HG02571 (cell line): ENCODE data around the gene JHY.
"Not testable (repeated sequence)": the region's sequence is repeated elsewhere in the genome, so short reads cannot be mapped to it uniquely, and the experiment has no call there.

Experiments used
- ATAC-seq: cut with Tn5 transposase; IDR thresholded peaks from one replicate; pipeline ENCODE4 v1.9.1; 2021; ENCODE audit warnings: mild to moderate bottlenecking, moderate library complexity; ENCODE audit not compliant: unreplicated experiment

Gene JHY

DNA sequence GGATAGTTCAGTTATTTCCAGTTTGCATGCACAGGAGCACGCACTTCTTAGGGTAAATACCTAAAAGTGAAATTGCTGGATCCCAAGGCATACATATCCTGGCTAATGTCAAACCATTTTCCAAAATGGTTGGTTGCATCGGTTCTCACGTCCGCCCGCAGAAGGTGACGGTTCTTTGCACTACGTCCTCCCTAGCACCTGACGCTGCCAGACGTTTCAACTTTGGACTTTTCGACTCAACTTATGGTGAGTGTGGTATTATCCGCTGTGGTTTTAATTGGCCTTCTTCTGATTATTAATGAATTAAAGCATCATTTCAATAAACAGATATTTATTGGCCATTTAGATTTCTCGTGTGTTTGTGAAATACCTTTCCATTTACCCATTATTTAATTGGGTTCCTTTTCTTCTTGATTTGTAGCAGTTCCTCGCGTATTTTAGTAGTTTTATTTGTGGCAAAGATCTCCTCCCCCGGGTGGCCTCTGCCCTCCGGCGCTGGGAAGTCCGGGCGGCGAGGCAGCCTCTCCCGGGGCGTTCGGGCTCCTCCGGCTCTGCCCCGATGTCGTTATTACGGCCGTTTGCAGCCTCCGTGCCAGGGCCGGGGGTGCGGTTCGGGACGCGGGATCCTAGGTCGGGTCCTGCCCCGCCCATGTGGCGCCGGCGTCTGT, at the start of gene JHY:
Gene JHY (plus strand): TSS at position 571 of the 668 bp plus-strand sequence. CDS start 3,091 bp downstream, outside the sequence.
- no peak for ATAC-seq

DNA sequence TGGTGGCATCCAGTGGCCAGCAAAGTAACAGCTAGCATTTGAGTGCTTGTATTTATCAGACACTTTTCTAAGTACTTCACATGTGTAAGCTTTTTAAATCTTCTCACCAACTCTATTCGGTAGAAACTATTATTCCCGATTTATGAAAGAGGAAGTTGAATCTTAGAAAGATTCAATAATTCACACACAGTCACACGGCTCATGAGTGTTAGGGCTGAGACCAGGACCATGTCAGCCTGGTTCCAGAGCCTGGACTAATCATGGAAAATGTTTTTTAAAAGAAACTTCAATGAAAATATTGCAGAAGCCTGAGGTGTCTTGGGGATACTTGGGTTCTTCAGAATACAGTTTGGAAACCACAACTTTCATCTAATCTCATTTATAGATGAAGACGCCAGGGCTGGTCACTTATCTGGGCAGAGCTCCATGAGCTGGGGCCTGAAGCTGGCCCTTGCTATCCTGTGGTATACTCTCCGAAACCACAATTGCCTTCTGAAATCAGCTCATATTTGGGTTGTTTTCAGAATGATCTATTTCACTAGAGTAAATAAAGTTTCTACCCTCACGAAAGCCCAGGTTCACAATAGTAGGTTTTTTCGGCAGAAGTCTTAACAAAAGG, 48.6 kb upstream of the JHY start:
- ATAC-seq = no peak

DNA sequence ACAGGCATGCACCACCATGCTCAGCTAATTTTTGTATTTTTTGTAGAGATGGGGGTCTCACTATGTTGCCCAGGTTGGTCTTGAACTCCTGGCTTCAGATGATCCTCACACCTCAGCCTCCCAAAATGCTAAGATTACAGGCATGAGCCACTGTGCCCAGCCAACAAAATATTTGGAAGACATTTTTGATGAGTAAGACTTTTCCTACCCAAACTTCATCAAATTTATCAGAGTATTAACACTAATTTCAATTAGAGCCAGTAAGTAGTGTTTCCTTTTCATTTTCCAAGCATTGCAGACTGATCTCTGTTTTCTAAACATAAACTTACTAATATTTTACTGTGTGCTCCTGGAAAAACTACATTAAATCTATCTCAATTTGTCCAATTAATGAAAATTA, 45.6 kb upstream of the JHY start:
- ATAC-seq = no peak

DNA sequence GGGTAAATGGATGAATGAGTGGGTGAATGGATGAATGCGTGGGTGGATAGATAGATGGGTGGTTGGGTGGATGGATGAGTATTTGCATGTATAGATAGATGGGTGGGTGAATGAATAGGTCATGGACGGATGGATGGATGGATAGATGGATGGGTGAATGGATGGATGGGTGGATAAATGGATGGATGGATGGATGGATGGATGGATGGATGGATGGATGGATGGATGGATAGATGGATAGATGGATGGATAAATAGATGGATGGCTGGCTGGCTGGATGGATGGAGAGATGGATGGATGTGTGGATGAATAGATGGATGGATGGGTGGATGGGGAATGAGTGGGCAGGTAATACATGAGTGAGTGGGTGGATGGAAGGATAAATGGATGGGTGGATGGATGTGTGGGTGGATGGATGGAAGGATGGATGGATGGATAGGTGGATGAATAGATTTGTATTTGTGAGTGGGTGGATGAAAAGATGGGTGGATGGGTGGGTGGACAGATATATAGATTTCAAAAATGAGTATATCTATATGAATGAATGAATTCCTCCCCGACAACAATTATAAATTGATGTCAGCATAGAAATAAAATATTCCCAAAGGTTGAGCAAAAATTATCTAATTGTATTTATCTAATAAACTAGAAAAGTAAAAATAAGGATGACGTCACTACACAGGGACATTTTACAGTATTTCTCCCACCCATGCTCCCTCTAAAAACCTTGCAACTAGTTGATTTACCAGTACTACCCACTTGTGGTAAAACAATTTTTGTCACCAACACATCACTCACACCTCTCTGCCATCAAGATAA, 44.8 kb upstream of the JHY start:
- no peak for ATAC-seq

DNA sequence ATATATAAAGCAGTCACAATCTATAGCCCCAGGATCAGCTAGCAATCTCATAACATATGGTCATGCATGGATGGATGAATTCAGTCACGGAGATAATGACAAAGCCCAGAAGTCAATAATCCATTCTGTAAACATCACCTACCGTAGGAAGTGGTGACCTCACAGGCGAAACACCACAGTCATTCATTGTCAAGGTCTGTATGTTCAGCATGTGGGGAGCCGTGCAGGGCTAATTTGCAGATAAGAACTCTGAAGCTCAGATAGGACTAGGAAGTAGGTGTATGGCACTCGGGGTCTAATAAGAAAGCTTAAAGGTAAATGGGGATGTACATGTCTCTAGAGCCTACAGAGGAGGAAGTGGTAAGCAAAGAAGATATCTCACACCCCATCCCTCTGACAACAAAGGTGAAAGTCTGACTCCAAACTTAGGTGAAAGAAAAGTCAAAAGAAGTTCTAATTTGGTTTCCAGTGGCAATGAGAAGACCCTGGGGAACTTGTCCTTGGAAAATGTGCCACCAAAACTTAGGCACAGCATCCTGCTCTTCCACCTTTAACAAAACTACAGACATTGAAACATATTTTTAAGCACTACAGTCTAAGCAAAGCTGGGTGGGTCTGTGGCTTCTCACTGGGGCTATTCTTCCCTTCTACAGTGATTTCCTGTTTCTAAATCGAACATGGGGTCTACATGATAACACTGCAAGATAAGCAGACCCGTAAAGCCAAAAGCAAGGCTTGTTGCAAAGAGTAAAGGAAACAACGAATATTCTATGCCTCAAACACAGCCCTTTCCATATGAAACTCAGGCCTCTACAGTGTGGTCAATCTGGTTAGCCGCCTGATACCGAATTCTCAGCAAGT, 39.0 kb upstream of the JHY start:
- ATAC-seq = peak; percentile 49

DNA sequence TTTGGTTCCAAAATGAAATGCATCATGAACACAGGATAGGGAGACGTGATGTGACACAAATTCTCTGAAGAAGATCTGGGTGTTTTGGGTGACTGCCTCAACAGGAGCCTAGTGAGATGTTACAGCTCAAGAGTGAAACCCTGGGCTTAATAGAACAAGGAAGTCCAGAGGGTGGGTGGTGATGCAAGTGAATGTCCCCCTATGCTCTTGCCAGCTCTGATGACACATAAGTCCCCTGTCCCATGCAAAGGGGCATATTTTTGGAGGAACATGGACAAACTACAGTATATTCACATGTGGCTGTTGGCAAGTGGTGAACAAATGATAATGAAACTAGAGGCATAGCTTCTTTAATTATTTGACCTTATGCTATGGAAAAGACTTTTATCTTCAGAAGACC, 35.1 kb upstream of the JHY start:
- ATAC-seq = no peak

DNA sequence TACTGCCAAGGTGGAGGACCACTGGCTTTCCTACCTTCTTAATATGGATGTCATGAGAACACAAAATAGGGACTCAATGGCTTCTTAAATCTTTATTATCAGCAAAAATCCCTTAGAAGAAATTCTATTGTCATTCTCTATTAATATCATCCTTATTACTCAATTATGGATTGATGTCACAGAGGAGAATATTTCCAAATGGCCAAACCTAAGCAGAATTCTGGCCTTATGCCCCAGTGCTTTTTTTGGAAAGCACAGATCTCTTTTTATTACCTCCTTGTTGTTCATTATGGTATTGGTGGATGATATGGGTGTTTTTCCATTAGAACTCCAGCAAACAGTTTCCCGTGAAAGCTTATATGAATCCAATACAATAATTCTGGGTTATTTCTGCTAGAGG, 34.4 kb upstream of the JHY start:
- ATAC-seq = no peak

DNA sequence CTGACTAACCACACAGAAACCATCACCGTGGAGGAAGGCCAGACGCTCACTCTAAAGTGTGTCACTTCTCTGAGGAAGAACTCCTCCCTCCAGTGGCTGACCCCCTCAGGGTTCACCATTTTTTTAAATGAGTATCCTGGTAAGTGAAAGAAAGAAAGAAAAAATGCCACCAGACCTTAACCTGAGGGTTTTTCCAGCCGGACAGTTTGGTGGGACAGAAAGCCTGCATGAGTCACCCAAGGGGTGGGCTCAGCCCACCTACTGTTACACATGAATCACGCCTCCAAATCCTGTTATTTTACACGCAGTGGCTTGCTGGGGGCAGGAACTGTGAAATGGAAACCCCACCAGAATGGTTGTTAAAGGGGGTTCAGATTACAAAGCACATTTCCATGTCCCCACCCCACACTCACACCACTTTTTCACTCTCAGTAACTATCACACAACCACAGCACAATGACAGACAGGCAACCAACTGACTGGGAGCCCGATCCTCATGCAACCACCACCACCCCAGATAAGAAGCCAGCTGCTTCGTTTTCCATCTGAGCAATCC, 32.4 kb upstream of the JHY start:
- ATAC-seq = no peak

DNA sequence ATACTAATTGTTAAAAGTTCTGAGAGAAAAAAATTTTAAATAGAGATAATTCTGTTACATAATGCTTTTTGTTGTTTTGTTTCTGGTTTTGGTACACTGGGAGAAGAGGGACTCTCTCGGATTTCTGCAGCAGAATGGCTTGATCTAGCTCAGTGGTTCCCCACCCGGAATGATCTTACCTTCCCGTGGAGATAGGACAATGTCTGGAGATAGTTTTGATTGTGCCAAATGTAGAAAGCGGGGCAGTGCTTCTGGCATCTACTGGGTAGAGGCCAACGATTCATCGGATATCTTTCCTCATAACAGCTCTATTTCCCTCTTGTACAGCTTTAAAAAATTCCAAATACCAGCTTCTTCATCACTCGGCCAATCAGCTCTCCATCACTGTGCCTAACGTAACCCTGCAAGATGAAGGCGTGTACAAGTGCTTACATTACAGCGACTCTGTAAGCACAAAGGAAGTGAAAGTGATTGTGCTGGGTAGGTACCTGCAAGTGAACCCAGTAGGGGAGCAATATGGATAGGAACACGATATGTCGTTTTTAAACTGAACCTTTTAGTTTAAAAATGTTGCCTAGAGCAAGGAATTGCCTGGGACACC, 31.1 kb upstream of the JHY start:
- no peak for ATAC-seq

DNA sequence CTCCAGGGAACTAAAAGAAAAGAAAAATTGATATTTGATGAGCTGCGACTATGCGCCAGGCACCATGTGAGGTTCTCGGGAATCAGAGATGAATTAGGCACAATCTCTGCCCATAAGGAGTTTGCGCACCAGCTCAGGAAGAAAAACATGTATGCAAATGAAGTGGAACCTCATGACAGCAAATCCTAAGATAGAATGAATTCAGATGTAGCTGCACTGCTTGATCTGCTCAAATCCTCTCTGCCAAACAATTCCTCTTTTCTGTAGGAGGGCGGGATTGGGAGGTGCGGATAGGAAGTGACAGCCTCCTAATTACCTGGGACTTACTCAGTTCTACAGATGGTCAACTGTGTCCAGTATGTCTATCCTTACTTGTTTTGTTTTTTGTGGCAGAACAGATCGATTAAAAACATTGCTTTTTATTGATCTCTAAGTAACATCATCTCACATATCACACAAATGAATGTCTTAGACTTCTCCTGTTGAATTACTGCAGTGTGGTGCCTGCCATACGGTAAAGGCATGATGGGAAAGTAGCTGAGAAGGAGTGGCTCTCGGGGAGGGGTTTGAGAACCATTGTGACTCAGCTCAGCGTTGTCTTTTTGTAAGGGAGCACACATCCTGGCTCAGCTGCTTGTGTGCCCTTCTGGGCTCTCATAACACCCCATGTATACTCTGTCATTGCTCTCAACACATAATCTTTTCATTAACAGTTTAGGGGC, 30.3 kb upstream of the JHY start:
- no peak for ATAC-seq

DNA sequence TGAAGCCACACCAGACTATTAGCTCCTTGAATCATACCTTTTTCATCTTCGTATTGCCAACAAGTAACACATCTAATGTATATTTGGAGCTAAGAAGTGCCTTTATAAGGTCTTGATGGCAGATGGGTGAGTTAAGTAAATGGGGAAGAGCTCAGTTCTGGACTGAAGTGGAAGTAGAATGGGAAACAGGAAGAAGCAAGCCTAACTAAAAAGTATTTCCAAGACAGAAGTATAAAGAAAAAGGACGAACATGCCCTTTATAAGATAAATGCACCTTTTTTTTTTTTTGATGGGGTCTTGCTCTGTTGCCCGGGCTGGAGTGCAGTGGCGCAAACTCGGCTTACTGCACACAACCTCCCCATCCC, 29.8 kb upstream of the JHY start:
- ATAC-seq = no peak

DNA sequence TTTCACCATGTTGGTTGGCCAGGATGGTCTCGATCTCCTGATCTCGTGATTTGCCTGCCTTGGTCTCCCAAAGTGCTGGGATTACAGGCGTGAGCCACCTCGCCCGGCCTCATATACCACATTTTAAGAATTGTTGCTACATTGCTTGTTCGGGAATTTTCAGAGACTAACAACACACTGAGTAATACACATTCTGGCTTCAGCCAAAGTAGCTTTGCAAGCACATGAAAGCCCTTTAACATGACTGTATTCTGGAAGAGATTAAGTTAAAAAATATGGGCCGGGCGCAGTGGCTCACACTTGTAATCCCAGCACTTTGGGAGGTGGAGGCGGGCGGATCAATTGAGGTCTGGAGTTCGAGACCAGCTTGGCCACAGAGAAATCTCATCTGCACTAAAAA, 29.3 kb upstream of the JHY start:
- ATAC-seq = no peak

DNA sequence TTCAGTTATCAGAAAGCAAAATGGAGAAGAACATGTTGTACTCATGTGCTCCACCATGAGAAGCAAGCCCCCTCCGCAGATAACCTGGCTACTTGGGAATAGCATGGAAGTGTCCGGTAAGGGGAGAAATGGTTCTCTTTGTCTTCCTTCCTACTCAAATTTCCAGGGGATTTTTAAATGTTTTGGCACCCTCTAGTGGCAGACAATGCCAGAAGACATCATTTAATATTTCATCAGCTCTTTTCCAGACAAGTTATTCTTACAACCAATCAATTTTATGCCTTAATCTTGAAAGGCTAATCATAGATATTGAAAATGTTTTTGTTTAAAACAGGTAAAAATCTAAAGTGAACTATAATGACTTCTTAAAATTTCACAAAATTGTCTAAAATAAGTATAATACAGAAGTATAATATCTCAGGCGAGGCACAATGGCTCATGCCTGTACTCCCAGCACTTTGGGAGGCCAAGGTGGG, 28.6 kb upstream of the JHY start:
- ATAC-seq = no peak

DNA sequence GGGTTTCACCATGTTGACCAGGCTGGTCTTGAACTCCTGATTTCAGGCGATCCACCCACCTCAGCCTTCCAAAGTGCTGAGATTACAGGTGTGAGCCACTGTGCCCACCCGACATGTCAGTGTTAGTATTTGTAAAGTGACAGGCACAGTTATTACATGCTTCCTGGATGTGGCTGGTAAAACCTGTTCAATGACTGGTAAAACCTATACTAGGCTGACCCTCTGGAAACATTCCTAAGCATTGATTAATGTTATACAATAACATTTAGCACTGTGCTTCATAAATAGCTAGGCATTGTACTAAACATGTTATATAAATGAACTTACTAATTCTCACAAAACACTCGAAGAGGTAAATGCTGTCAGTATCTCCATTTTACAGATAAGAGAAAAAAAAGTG, 20.9 kb upstream of the JHY start:
- no peak for ATAC-seq

DNA sequence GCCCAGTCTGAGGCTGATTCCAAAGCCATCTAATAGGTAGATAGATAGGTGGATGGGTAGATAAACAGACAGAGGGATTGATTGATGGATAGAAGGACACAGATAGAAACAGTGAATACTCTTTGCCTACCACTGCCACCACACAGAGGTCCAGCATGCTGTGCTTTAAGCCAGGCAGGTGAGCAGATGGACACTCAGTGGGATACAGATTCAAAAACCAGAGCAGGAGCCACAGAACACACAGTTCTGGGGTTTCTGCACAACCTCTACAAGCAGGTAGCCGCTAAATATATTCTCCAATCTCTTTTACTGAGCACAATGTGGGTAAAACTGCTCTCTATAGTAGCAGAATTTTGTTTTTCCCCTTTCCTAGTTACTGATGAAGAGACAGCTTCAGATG, 20.5 kb upstream of the JHY start:
- no peak for ATAC-seq

DNA sequence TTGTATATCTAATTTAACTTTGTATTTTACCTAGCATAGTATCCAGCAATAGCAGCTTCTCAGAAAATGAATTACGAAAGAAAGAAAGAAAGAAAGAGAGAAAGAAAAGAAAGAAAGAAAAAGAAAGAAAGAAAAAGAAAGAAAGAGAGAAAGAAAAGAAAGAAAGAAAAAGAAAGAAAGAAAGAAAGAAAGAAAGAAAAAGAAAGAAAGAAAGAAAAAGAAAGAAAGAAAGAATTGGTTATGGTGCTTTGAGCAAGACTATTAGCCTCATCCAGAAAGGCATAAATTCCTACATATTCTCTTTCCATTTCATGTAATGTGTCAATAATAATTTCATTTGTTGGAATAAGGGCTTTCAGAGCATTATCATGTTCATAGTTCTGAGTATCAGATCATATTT, 19.4 kb upstream of the JHY start:
- not testable (repeated sequence) for ATAC-seq

DNA sequence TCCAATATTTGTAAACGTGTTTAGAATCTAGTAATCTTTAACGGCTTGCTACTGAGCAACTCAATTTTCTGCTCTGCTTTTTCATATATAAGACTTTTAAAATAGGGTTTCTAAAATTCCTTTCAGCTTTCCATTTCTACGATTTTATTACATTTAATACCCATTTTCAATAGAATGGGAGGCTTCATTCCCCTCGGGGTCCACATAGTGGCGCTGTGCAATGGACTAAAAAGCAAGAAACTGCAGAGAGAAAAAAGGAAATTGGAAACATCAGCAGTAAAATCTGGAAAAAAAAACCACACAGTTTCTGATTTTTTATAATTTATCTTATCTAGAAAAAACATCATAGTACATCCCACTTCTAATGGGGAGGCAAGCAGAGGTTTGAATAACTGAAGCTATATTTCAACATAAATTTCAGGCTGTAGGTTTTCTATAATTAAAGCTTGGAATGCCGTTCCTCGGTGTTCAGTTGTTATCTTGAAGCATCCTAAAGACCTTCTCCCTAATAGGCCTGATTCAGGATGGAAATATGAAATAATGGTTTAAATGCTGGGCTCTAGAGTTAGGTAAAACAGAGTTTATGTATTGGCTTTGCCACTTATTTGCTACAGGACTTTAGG, 18.7 kb upstream of the JHY start:
- no peak for ATAC-seq

DNA sequence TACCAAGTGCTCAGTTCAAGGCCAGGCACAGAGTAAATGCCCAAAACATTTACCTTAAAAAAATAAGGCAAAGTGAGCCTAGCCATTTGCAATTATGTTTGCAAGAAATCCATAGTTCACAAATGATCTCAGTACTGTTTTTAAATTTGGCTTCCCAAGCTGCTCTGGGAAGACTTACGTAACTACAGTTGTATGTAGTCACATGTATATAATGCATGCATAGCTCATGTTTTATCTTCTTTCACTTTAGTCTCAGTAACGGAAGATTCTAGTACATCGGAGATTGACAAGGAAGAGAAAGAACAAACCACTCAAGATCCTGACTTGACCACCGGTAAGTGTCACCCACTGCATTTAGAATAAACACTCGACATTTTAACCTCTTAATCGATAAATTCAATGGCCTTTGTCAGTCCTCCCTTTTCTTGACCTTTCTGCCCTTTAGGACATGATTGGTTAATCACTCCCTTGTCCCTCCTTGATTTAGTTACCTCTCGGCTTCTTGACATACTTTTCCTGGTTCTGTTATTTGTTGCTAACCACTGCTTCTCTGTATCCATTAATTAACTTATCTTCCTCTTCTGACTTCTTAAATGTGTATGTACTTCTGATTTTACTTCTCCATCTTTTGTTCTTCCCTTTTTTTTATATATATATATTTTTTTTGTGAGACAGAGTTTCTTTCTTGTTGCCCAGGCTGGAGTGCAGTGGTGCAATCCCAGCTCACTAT, 18.0 kb upstream of the JHY start:
- no peak for ATAC-seq

DNA sequence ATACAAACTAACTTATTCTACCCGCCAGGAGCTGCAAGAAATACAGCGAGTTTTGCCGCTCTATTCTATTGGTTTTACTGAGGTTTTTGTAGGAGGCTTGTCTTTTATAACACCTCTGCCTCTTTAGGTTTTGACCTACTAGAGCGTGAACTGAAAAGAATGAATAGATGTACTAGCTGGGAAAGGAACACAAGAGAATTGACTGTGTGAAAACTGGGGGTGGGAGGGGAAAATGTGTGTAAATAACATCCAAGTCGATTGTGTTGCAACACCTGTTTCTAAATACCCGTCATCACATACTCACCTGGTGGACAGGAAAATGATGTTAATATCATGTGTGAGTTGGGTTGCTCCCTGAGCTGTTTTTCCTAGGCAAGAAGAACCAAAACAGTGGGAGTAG, 12.9 kb upstream of the JHY start:
- ATAC-seq = no peak
